Erythroblast (primary cell): ENCODE results near the gene C10orf105.

ENCODE experiments used
- GATA1 ChIP-seq: IDR thresholded peaks from 2 replicates; pipeline ENCODE4 v1.6.1; 2011; ENCODE audit warnings: low read depth, mild to moderate bottlenecking, control low read depth, low read length, moderate library complexity
- POLR2A ChIP-seq: IDR thresholded peaks from 2 replicates; pipeline ENCODE4 v1.6.1; 2011; ENCODE audit warnings: mild to moderate bottlenecking, low read length

DNA sequence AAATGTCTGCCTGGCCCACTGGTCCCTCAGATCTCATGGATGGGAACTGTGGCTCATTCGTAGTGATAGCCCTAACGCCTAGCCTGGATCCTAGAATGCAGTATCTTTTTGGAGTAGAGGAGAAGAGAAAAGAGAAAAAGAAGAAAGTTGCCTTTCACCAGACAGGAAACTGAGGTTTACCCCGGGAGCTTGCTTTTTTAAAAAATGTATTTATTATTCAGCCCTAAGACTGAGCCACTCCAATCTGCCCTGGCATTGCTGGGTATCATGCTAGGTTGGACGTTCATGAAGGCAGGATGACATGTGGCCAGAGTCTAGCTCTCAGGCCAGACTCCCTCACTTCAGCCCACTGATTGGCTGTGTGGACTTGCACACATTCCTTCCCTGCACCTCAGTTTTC is 21.5 kb upstream of the C10orf105 start:
- no peak for TF ChIP-seq POLR2A
- TF ChIP-seq GATA1 = no peak
